ENCODE data around the gene NR4A1. TPM values are rescaled to one million over a fixed set of nuclear protein-coding genes. Genes with fewer than 3 reads are reported as not detected.
A peak's percentile ranks its signal among the peaks of the same experiment; 100 is the strongest.

Gene NR4A1
- polyA plus RNA-seq, 1 donor from 2014 or later, result 3.4 TPM

- Histone ChIP-seq H2AFZ (ENCODE audit: low read depth, low read length) (no peak overlapping the region), H3K27me3 (ENCODE audit: insufficient read depth, low read depth, low read length) (no peaks in the 10 kb centered on the region), H3K9me2 (ENCODE audit: insufficient read depth, low read length) (no peaks in the 10 kb centered on the region), H3K4me3 (ENCODE audit: low read length) (peak overlapping the region; percentile 86), H3K4me2 (ENCODE audit: low read length) (no peak overlapping the region), H3K27ac (ENCODE audit: low read length) (no peak overlapping the region), H3F3A (ENCODE audit: insufficient read depth, low read length, poor library complexity, severe bottlenecking) (no peaks in the 10 kb centered on the region), H3K79me2 (replicated peaks; ENCODE audit: insufficient read depth, low read length) (no peaks in the 10 kb centered on the region), H3K9me3 (ENCODE audit: low read length) (no peaks in the 10 kb centered on the region), H4K20me1 (ENCODE audit: insufficient read depth) (no peaks in the 10 kb centered on the region), H3K36me3 (ENCODE audit: insufficient read depth, low read length) (no peaks in the 10 kb centered on the region), H3K9ac (ENCODE audit: low read length) (peak overlapping the region; percentile 90)
- TF ChIP-seq EP300 (conservative IDR thresholded peaks at IDR 0.05; ENCODE audit: poor library complexity, severe bottlenecking), result no peak
- no peak for TF ChIP-seq RAD21 (conservative IDR thresholded peaks at IDR 0.05)
- no peak for TF ChIP-seq TAF1 (IDR thresholded peaks at IDR 0.05; ENCODE audit: low read depth)
- no peak for TF ChIP-seq POLR2AphosphoS5 (IDR thresholded peaks at IDR 0.05)
- no peak for TF ChIP-seq EZH2 (IDR thresholded peaks at IDR 0.05; ENCODE audit: borderline replicate concordance, insufficient read depth, low read length, poor library complexity, severe bottlenecking)
- TF ChIP-seq SMC3 (conservative IDR thresholded peaks at IDR 0.05; ENCODE audit: poor library complexity), result no peak
- TF ChIP-seq REST (IDR thresholded peaks at IDR 0.05; ENCODE audit: borderline replicate concordance), result no peak
Observed at GRCh38 chr12:52038447-52038846, 12.8 kb upstream of the NR4A1 start.

DNA sequence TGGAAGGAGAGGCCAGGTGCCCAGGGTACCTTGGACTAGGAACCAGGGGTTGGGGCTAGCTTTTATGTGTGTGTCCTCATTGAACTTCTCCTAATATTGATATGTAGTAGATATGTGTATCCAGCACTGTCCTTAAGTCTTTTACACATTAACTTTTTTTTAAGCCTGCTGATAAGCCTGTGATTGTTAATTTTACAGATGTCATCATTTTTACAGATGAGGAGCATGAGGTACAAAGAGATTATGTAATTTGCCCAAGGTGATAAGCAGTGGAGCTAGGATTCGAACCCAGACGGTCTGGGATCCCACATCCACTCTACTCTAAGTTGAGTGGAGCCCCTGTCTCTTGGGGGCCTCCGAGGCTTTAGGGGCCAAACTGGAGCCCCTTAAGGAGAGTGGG, 10.2 kb upstream of the NR4A1 start:
- no peaks in the 10 kb centered on the region for H3K9me3 ChIP-seq (ENCODE audit: low read length)
- H3K9ac ChIP-seq (ENCODE audit: low read length), result no peak overlapping the region
- no peak overlapping the region for H3K27ac ChIP-seq (ENCODE audit: low read length)
- no peak overlapping the region for H3K4me2 ChIP-seq (ENCODE audit: low read length)
- no peak for TF ChIP-seq REST (IDR thresholded peaks at IDR 0.05; ENCODE audit: borderline replicate concordance)
- TF ChIP-seq MXI1 (conservative IDR thresholded peaks at IDR 0.05; ENCODE audit: poor library complexity, severe bottlenecking), result no peak
- TF ChIP-seq SMC3 (conservative IDR thresholded peaks at IDR 0.05; ENCODE audit: poor library complexity), result no peak
- TF ChIP-seq EZH2 (IDR thresholded peaks at IDR 0.05; ENCODE audit: borderline replicate concordance, insufficient read depth, low read length, poor library complexity, severe bottlenecking), result no peak
- TF ChIP-seq, protein P1, sequence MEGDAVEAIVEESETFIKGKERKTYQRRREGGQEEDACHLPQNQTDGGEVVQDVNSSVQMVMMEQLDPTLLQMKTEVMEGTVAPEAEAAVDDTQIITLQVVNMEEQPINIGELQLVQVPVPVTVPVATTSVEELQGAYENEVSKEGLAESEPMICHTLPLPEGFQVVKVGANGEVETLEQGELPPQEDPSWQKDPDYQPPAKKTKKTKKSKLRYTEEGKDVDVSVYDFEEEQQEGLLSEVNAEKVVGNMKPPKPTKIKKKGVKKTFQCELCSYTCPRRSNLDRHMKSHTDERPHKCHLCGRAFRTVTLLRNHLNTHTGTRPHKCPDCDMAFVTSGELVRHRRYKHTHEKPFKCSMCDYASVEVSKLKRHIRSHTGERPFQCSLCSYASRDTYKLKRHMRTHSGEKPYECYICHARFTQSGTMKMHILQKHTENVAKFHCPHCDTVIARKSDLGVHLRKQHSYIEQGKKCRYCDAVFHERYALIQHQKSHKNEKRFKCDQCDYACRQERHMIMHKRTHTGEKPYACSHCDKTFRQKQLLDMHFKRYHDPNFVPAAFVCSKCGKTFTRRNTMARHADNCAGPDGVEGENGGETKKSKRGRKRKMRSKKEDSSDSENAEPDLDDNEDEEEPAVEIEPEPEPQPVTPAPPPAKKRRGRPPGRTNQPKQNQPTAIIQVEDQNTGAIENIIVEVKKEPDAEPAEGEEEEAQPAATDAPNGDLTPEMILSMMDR (IDR thresholded peaks at IDR 0.05; ENCODE audit: poor library complexity, severe bottlenecking), result no peak
- H3K9me2 ChIP-seq (ENCODE audit: insufficient read depth, low read length), result no peaks in the 10 kb centered on the region
- no peak overlapping the region for H2AFZ ChIP-seq (ENCODE audit: low read depth, low read length)
- H4K20me1 ChIP-seq (ENCODE audit: insufficient read depth), result no peaks in the 10 kb centered on the region
- no peaks in the 10 kb centered on the region for H3K27me3 ChIP-seq (ENCODE audit: insufficient read depth, low read depth, low read length)
- H3K79me2 ChIP-seq (replicated peaks; ENCODE audit: insufficient read depth, low read length), result no peaks in the 10 kb centered on the region
- no peak overlapping the region for H3K4me3 ChIP-seq (ENCODE audit: low read length)
- H3F3A ChIP-seq (ENCODE audit: insufficient read depth, low read length, poor library complexity, severe bottlenecking), result no peaks in the 10 kb centered on the region
- no peaks in the 10 kb centered on the region for H3K36me3 ChIP-seq (ENCODE audit: insufficient read depth, low read length)

Data from neural cell (in vitro differentiated cells).